GM10847 (cell line): ENCODE measurements around the gene PLA2G4D.

ENCODE experiments used
- POLR2A ChIP-seq: IDR thresholded peaks from 2 replicates; pipeline ENCODE4 v1.6.1; 2011; ENCODE audit not compliant: insufficient read length; ENCODE audit errors: extremely low read depth

Gene PLA2G4D

GRCh38 chr15:42070976-42071350 lies 23.4 kb downstream of the PLA2G4D start:
- TF ChIP-seq POLR2A, result no peak

- TF ChIP-seq POLR2A, result no peak
Measured at GRCh38 chr15:42070279-42070975, 23.9 kb downstream of the PLA2G4D start.

GRCh38 chr15:42069496-42070278 lies 24.7 kb downstream of the PLA2G4D start:
- TF ChIP-seq POLR2A, result no peak

- TF ChIP-seq POLR2A, result no peak
Measured at GRCh38 chr15:42069025-42069424, 25.3 kb downstream of the PLA2G4D start.

- TF ChIP-seq POLR2A, result no peak
Measured at GRCh38 chr15:42068601-42069000, 25.8 kb downstream of the PLA2G4D start.

- no peak for TF ChIP-seq POLR2A
Measured at GRCh38 chr15:42066764-42067415, 27.5 kb downstream of the PLA2G4D start.

GRCh38 chr15:42065468-42065867 lies 28.9 kb downstream of the PLA2G4D start:
- no peak for TF ChIP-seq POLR2A

GRCh38 chr15:42065033-42065432 lies 29.3 kb downstream of the PLA2G4D start:
- TF ChIP-seq POLR2A, result no peak

GRCh38 chr15:42064271-42064670 lies 30.1 kb downstream of the PLA2G4D start:
- no peak for TF ChIP-seq POLR2A

- no peak for TF ChIP-seq POLR2A
Measured at GRCh38 chr15:42063122-42063848, 31.1 kb downstream of the PLA2G4D start.

- no peak for TF ChIP-seq POLR2A
Measured at GRCh38 chr15:42062284-42062806, 32.0 kb downstream of the PLA2G4D start.

- no peak for TF ChIP-seq POLR2A
Measured at GRCh38 chr15:42060797-42061196, 33.6 kb downstream of the PLA2G4D start.

- no peak for TF ChIP-seq POLR2A
Measured at GRCh38 chr15:42060477-42060763, 33.9 kb downstream of the PLA2G4D start.

GRCh38 chr15:42059661-42060476 lies 34.5 kb downstream of the PLA2G4D start:
- TF ChIP-seq POLR2A, result no peak

- TF ChIP-seq POLR2A, result no peak
Measured at GRCh38 chr15:42058791-42059190, 35.6 kb downstream of the PLA2G4D start.
